ENCODE data around the gene FNIP1. TPM values are rescaled to one million over a fixed set of nuclear protein-coding genes. Genes with fewer than 3 reads are reported as not detected.
"Not testable (repeated sequence)": the region's sequence is repeated elsewhere in the genome, so short reads cannot be mapped to it uniquely, and the experiment has no call there.

The FNIP1 gene
- polyA plus RNA-seq, 6 donors from 2014 or later = 26.8 to 40.0 (median 32.7) TPM

DNA sequence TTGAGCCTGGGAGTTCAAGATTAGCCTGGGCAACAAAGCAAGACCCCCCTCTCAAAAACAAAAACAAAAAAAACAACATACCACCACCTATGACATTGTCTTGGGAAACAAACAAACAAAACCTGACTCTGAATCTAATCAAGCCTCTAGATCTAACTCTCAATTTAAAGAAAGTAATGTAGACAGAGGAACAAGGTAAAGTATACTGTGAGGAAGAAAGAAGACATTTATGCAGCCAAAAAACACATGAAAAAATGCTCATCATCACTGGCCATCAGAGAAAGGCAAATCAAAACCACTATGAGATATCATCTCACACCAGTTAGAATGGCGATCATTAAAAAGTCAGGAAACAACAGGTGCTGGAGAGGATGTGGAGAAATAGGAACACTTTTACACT is 18.7 kb downstream of the FNIP1 start:
- not testable (repeated sequence) for H3K27me3 Mint-ChIP-seq; H3K36me3 Mint-ChIP-seq; H3K4me3 Mint-ChIP-seq; H3K9me3 Mint-ChIP-seq; DNase-seq; ATAC-seq (ENCODE audit: low read depth in 2 of 2)
- H3K27ac Mint-ChIP-seq = peak overlapping the region in 1 of 6 donors; percentile 21
- H3K4me1 Mint-ChIP-seq = peaks cover 20 to 46% (median 39%) of the 10 kb centered on the region in 3 donors

DNA sequence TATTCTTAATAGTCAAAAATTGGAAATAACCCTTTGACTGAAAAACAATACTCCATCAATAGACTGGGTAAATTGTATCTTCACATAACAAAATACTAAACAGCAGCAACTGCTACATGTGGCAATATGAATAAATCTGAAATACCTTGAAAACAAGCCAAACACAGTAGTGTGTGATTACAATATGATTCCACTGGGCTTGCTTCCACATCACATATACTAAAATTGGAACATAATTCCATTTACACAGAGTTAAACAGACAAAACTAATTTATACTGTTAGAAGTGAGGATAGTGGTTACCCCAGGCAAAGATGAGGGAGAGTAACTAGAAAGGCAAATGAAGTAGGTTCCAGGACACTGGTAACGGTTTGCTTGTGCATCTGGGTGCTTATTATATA is 20.4 kb downstream of the FNIP1 start:
- H3K4me3 Mint-ChIP-seq = no peak overlapping the region
- no peaks in the 10 kb centered on the region for H3K27me3 Mint-ChIP-seq
- peaks cover 12 to 33% (median 25%) of the 10 kb centered on the region in 3 donors for H3K4me1 Mint-ChIP-seq
- no peaks in the 10 kb centered on the region for H3K36me3 Mint-ChIP-seq
- no peaks in the 10 kb centered on the region for H3K9me3 Mint-ChIP-seq
- no peak for DNase-seq
- ATAC-seq (ENCODE audit: low read depth in 2 of 2) = no peak
- no peak overlapping the region for H3K27ac Mint-ChIP-seq

DNA sequence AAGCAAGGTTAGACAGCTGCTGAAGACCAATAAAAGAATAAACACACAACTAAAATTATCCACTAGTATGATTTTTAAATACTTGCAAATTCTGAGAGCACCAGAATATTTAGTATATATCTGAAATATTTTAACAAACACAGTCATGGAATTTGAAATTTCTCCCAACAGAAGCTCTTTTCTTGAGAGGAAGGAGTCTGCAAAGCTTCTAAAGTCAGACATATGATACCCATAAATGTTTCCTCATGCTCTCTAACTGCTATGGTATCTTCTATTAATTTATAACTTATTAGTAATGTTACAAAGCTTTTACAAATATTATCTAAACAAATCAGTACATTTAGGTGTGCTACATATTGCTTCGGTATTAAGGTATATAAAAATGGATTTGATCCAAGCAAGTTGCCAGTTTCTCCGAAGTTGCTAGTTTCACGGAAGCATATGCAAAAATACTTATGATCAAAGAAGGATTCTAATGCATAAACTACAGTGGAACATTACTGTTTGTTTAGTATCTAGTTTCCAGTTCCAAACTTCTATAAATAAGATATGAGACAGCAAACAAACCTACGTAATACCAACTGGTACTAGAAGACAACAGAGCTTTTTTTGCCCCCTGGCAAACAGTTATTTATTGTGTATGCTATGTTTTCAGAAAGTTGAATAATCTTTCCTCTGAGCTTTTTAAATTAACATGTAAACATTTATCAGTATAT is 22.0 kb downstream of the FNIP1 start:
- Mint-ChIP-seq H3K4me1 (peaks cover 12 to 35% (median 13%) of the 10 kb centered on the region in 3 donors), H3K36me3 (no peaks in the 10 kb centered on the region), H3K27me3 (no peaks in the 10 kb centered on the region), H3K27ac (peak overlapping the region in 2 of 6 donors; percentile 13 to 40), H3K9me3 (no peaks in the 10 kb centered on the region), H3K4me3 (peak overlapping the region in 1 of 8 donors; percentile 21)
- DNase-seq = no peak
- ATAC-seq (ENCODE audit: low read depth in 2 of 2) = no peak

DNA sequence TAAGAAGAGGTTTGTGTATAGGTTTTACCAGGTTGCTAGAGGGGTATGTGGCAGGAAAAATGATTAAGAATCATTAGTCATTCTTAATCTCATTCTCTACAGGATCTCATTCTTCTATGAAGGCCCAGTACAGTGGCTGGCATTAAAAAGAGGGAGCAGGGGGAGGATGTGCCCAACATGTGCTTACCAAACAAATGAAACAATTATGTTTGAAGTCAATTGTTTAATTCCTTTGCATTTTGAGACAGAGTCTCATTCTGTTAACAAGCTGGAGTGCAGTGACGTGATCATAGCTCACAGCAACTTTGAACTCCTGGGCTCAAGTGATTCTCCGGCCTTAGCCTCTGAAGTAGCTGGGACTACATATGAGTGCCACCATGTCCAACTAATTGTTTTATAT is 23.0 kb downstream of the FNIP1 start:
- Mint-ChIP-seq H3K4me1 (peaks cover 12 to 37% (median 19%) of the 10 kb centered on the region in 3 donors), H3K36me3 (no peaks in the 10 kb centered on the region), H3K27me3 (no peaks in the 10 kb centered on the region), H3K4me3 (no peak overlapping the region), H3K9me3 (no peaks in the 10 kb centered on the region), H3K27ac (peak overlapping the region in 1 of 6 donors; percentile 44)
- no peak for DNase-seq
- no peak for ATAC-seq (ENCODE audit: low read depth in 2 of 2)

DNA sequence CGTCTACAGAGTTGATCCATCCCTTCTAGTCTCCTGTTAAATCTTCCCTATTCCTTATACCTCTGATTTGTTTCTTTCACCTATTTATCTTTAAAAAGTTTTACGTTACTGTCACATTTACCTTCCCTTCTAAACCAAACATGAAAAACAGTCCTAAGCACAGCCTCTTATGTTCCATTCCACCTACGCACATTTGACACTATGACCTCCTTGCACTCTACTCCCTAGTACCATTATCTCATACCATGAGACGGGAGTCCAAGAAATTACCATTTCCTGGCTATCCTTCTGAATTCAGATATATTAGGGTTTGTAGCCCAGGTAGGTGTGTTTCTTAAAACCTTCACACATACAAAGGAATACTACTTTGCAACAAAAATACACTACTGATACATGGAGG is 25.1 kb downstream of the FNIP1 start:
- DNase-seq (no peak), ATAC-seq (ENCODE audit: low read depth in 2 of 2) (no peak)
- Mint-ChIP-seq H3K27ac (no peak overlapping the region), H3K36me3 (no peaks in the 10 kb centered on the region), H3K4me1 (peaks cover 5 to 37% (median 18%) of the 10 kb centered on the region in 3 donors), H3K27me3 (no peaks in the 10 kb centered on the region), H3K9me3 (no peaks in the 10 kb centered on the region), H3K4me3 (no peak overlapping the region)

DNA sequence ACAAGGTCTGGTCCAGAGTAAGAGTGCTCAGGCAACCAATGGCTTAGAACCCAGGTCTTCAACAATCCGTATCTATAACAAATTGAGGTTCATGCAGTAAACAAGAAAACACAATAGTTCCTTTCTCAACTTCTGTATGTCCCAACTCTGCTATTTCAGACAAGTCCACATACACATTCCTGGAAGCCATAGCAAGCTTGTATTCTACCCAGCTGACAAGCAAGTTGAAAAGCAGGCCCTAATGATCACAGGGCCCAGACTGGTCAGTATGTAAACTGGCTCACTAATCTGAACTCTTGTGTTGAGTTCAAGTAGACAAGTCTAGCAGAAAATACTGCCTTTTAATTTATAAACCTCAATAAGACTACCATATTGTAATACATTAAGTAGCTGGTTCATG is 26.9 kb downstream of the FNIP1 start:
- H3K4me3 Mint-ChIP-seq = no peak overlapping the region
- ATAC-seq (ENCODE audit: low read depth in 2 of 2) (no peak), DNase-seq (no peak)
- H3K9me3 Mint-ChIP-seq = peaks cover 0 to 2% (median 0%) of the 10 kb centered on the region in 7 donors
- no peak overlapping the region for H3K27ac Mint-ChIP-seq
- H3K36me3 Mint-ChIP-seq = peaks cover 0 to 2% of the 10 kb centered on the region in 2 donors
- no peaks in the 10 kb centered on the region for H3K27me3 Mint-ChIP-seq
- H3K4me1 Mint-ChIP-seq = peaks cover 19 to 44% (median 23%) of the 10 kb centered on the region in 3 donors

DNA sequence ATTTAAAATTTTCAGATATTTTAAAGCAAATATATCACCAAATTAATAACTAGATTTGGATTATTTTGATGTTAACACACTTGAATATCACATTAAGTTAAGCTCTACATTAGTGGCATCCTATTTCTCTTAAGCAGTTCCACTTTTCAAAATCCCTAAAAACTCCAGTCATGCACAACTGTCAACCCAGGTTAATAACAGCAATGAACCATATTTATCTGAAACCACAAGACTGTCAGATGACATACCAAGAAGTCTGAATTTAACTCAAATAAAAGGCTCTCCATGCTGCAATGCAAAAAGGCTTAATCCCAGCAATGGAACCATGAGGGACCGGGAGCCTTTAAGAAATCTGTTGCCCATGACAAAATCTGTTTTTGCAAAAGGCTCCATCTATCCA is 27.5 kb downstream of the FNIP1 start:
- peak; percentile 40 to 52 for ATAC-seq (ENCODE audit: low read depth in 2 of 2)
- DNase-seq = no peak
- Mint-ChIP-seq H3K4me3 (no peak overlapping the region), H3K9me3 (peaks cover 0 to 2% (median 0%) of the 10 kb centered on the region in 7 donors), H3K27ac (no peak overlapping the region), H3K4me1 (peaks cover 23 to 40% (median 23%) of the 10 kb centered on the region in 3 donors), H3K27me3 (no peaks in the 10 kb centered on the region), H3K36me3 (peaks cover 0 to 5% of the 10 kb centered on the region in 2 donors)

DNA sequence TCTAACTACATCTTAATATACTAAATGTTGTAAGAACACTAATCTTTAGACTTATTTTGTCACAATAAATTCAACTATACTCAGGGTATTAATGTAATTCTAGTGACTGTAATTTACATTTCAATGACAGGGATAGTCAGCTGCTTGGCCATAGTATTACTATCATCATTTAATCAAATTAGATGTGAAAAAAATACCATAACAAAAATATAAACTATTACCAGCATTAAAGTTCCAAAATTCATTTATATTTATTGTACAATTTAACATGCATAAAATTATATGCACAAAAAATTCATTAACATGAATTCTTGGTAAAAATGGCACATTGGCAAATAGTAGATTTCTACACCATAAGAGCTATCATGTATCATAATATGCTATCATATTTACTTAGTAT is 28.9 kb downstream of the FNIP1 start:
- Mint-ChIP-seq H3K36me3 (peaks cover 8 to 9% of the 10 kb centered on the region in 2 donors), H3K9me3 (peaks cover 0 to 11% (median 5%) of the 10 kb centered on the region in 7 donors), H3K27ac (no peak overlapping the region), H3K4me1 (peaks cover 24 to 37% (median 27%) of the 10 kb centered on the region in 3 donors), H3K4me3 (no peak overlapping the region), H3K27me3 (no peaks in the 10 kb centered on the region)
- DNase-seq = no peak
- ATAC-seq (ENCODE audit: low read depth in 2 of 2) = no peak

DNA sequence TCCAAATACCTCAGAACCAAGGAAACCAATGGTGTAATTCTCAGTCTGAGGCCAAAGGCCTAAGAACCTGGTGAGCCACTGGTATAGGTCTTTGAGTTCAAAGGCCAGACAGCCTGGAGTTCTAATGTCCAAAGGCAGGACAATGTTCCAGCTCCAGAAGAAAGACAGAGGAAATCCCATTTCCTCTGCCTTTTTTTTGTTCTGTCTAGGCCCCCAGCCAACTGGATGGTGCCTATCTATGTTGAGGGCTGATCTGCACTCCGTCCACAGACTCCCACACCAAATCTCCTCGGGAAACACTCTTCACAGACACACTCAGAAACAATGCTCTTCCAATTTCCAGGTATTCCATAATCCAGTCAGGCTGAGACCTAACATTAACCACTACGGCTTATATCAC is 30.1 kb downstream of the FNIP1 start:
- Mint-ChIP-seq H3K9me3 (peaks cover 0 to 15% (median 8%) of the 10 kb centered on the region in 7 donors), H3K27ac (peak overlapping the region in 3 of 6 donors; percentile 1 to 70 (median 16)), H3K27me3 (no peaks in the 10 kb centered on the region), H3K36me3 (peaks cover 13 to 14% of the 10 kb centered on the region in 2 donors), H3K4me1 (peaks cover 34 to 47% (median 35%) of the 10 kb centered on the region in 3 donors), H3K4me3 (no peak overlapping the region)
- ATAC-seq (ENCODE audit: low read depth in 2 of 2) = no peak
- DNase-seq = no peak

DNA sequence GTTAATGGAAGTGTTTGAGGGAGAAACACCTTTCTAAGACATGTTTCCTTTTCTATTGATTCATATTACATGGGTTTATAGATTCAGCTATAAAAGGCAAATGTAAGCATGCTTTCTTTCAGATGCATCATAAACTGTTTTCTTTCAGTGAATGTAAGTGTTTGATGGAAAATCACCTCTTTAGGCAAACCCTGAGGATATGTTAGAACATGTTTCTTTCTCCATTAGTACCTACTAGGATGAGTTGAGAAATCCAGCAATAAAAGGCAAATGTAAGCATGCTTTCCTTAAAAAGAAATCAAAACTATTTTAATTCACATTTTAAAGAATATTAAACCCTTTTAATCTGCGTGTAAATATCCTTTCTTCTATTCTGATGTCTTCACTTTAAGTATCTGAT is 31.6 kb downstream of the FNIP1 start:
- Mint-ChIP-seq H3K36me3 (peaks cover 13 to 14% of the 10 kb centered on the region in 2 donors), H3K27ac (peak overlapping the region in 1 of 6 donors; percentile 41), H3K27me3 (no peaks in the 10 kb centered on the region), H3K4me3 (no peak overlapping the region), H3K4me1 (peaks cover 35 to 51% (median 47%) of the 10 kb centered on the region in 3 donors), H3K9me3 (peaks cover 0 to 15% (median 8%) of the 10 kb centered on the region in 7 donors)
- ATAC-seq (ENCODE audit: low read depth in 2 of 2) (no peak), DNase-seq (no peak)

DNA sequence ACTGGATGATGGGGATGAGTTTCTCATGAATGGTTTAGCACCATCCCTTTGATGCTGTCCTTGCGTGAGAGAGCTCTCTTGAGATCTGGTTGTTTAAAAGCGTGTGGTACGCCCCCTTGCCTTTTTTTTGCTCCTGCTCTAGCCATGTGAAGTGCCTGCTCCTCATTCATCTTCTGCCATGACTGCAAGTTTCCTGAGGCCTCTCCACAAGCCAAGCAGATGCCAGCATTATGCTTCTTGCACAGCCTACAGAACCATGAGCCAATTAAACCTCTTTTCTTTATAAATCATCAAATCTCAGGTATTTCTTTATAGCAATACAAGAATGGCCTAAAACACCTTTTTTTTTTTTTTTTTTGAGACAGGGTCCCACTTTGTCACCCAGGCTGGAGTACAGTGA is 32.8 kb downstream of the FNIP1 start:
- no peak for DNase-seq
- no peak overlapping the region for H3K27ac Mint-ChIP-seq
- no peak for ATAC-seq (ENCODE audit: low read depth in 2 of 2)
- no peak overlapping the region for H3K4me3 Mint-ChIP-seq
- H3K9me3 Mint-ChIP-seq = peaks cover 0 to 15% (median 8%) of the 10 kb centered on the region in 7 donors
- no peaks in the 10 kb centered on the region for H3K27me3 Mint-ChIP-seq
- peaks cover 31 to 56% (median 50%) of the 10 kb centered on the region in 3 donors for H3K4me1 Mint-ChIP-seq
- peaks cover 13 to 14% of the 10 kb centered on the region in 2 donors for H3K36me3 Mint-ChIP-seq

DNA sequence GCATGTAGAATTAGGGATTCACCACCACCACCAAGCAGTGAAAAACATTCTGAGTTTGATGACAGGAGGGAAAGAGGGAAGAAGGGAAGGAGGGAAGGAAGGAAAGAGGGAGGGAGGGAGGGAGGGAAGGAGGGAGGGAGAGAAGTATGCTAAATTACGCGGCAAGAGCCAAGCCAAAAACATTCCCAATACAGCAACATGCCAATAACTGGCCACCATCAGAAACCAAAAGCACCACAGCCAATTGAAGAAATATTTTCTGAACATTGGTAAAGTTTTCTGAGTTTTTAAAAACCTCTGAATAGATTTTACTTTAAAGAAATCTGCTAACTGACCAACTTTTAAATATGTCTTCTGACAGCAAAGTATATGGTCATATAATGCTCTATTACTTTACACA is 36.0 kb downstream of the FNIP1 start:
- Mint-ChIP-seq H3K4me1 (peaks cover 35 to 52% (median 46%) of the 10 kb centered on the region in 3 donors), H3K36me3 (peaks cover 13 to 14% of the 10 kb centered on the region in 2 donors), H3K4me3 (no peak overlapping the region), H3K27ac (peak overlapping the region in 1 of 6 donors; percentile 65), H3K27me3 (no peaks in the 10 kb centered on the region), H3K9me3 (peaks cover 0 to 15% (median 8%) of the 10 kb centered on the region in 7 donors)
- DNase-seq (no peak), ATAC-seq (ENCODE audit: low read depth in 2 of 2) (no peak)

DNA sequence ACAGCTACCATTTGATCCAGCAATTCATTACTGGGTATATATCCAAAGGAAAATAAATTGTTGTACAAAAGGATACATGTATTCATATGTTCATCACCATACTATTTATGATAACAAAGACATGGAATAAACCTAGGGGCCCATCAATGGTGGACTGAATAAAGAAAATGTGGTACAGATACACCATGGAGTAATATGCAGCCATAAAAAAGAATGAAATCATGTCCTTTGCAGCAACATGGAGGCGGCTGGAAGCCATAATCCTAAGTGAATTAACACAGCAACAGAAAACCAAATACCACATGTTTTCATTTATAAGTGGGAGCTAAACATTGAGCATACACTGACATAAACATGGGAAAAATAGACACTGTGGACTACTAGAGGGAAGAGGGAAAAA is 37.1 kb downstream of the FNIP1 start:
- Mint-ChIP-seq H3K27ac (peak overlapping the region in 1 of 6 donors; percentile 48), H3K4me3 (peak overlapping the region in 2 of 8 donors; percentile 8 to 47), H3K4me1 (peaks cover 35 to 51% (median 44%) of the 10 kb centered on the region in 3 donors)

DNA sequence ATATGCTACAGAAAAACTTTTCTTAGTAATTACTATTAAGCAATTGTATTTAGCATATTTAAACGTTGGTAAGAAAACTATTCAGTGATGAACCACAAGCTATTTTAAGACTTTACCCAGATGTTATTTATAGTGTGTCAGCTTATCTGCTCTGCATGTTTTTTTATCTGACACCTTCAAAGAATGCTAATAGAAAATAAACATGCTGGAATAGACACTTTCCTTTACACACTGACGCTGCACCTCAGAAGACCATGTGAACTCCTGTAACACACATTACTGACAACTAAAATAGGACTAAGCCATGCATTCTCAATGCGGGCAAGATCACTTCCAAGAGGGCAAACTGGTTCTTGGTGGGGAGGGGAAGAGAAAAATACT is 38.3 kb downstream of the FNIP1 start:
- Mint-ChIP-seq H3K4me3 (peak overlapping the region in 7 of 8 donors; percentile 29 to 80 (median 42)), H3K27ac (peak overlapping the region in 4 of 6 donors; percentile 1 to 76 (median 19)), H3K9me3 (peaks cover 0 to 12% (median 5%) of the 10 kb centered on the region in 7 donors), H3K36me3 (peaks cover 5 to 11% of the 10 kb centered on the region in 2 donors), H3K27me3 (no peaks in the 10 kb centered on the region), H3K4me1 (peaks cover 39 to 58% (median 43%) of the 10 kb centered on the region in 3 donors)
- ATAC-seq (ENCODE audit: low read depth in 2 of 2) (no peak), DNase-seq (no peak)

More for the DNA sequence above, 37.1 kb downstream of the FNIP1 start:
- ATAC-seq (ENCODE audit: low read depth in 2 of 2) (no peak), DNase-seq (no peak)
- no peaks in the 10 kb centered on the region for H3K27me3 Mint-ChIP-seq
- peaks cover 9 to 13% of the 10 kb centered on the region in 2 donors for H3K36me3 Mint-ChIP-seq
- H3K9me3 Mint-ChIP-seq = peaks cover 0 to 15% (median 8%) of the 10 kb centered on the region in 7 donors

Data from naive B cell (primary cell).